MCF 10A (cell line): ENCODE data around the gene FGB. TPM values are rescaled to one million over a fixed set of nuclear protein-coding genes. Genes with fewer than 3 reads are reported as not detected.
"Not testable (repeated sequence)": the region's sequence is repeated elsewhere in the genome, so short reads cannot be mapped to it uniquely, and the experiment has no call there.

Source experiments
- BruUV-seq: library from RNA; stranded (reverse); fragments of 400-500 nt; replicated peaks from 2 replicates; lab custom pipeline; 2021; lab: Mats Ljungman, UMichigan
- CTCF ChIA-PET: fragments of 300-600 bp; sonication (Branson Sonifier 250); formaldehyde crosslinking; extraction: SDS; loops from one replicate; lab custom pipeline; 2021; ENCODE audit warnings: antibody characterized with exemption, inconsistent platforms; lab: Yijun Ruan, JAX
- POLR2A ChIA-PET: fragments of 300-600, 350-650 bp; sonication (Branson Sonifier 250); formaldehyde crosslinking; extraction: SDS; loops from one replicate; lab custom pipeline; 2020; ENCODE audit warnings: antibody characterized with exemption, inconsistent platforms; lab: Yijun Ruan, JAX
- DNase-seq: peaks from one replicate; pipeline ENCODE4 v3.0.0-alpha.2; 2018; ENCODE audit not compliant: unreplicated experiment
- H3K27ac Mint-ChIP-seq: one replicate; pipeline ENCODE4 v1.8.0; 2022; ENCODE audit warnings: mild to moderate bottlenecking, low read depth, mixed read lengths; ENCODE audit not compliant: unreplicated experiment
- H3K27me3 Mint-ChIP-seq: one replicate; pipeline ENCODE4 v1.8.0; 2022; ENCODE audit warnings: mixed read lengths; ENCODE audit not compliant: insufficient read depth, unreplicated experiment
- H3K36me3 Mint-ChIP-seq: one replicate; pipeline ENCODE4 v1.8.0; 2022; ENCODE audit warnings: mild to moderate bottlenecking, moderate library complexity, mixed read lengths; ENCODE audit not compliant: insufficient read depth, unreplicated experiment
- H3K4me1 Mint-ChIP-seq: one replicate; pipeline ENCODE4 v1.8.0; 2022; ENCODE audit warnings: mixed read lengths; ENCODE audit not compliant: insufficient read depth, unreplicated experiment
- H3K4me3 Mint-ChIP-seq: one replicate; pipeline ENCODE4 v1.8.0; 2022; ENCODE audit warnings: mild to moderate bottlenecking, moderate library complexity, mixed read lengths; ENCODE audit not compliant: unreplicated experiment
- H3K9me3 Mint-ChIP-seq: one replicate; pipeline ENCODE4 v1.8.0; 2022; ENCODE audit warnings: mixed read lengths; ENCODE audit not compliant: unreplicated experiment
- CTCF ChIP-seq: fragments of 200-600 bp; IDR thresholded peaks from one replicate; pipeline ENCODE4 v1.8.0; 2022; ENCODE audit warnings: antibody characterized with exemption, mild to moderate bottlenecking; ENCODE audit not compliant: unreplicated experiment
- intact Hi-C: fragments of 100-400 bp; cut with micrococcal nuclease; formaldehyde crosslinking; loops from 2 replicates; pipeline ENCODE4 v1.14.1; 2022
- total RNA-seq: library from RNA; stranded (reverse); gene quantifications from 2 replicates; pipeline ENCODE4 v1.2.3, GENCODE V29; 2022

FGB gene
- total RNA-seq, 1 experiment from 2014 or later = not detected

GRCh38 chr4:154591890-154592289 is 29.1 kb downstream of the FGB start:
- DNase-seq = no peak
- Mint-ChIP-seq H3K27me3 (no peaks in the 10 kb centered on the region), H3K9me3 (no peaks in the 10 kb centered on the region), H3K4me1 (peaks cover 10% of the 10 kb centered on the region), H3K4me3 (no peak overlapping the region), H3K27ac (no peak overlapping the region), H3K36me3 (no peaks in the 10 kb centered on the region)
- no peak for TF ChIP-seq CTCF
- intact Hi-C loops = no loop called here
- BruUV-seq = no TSS peak
- ChIA-PET POLR2A (interaction anchor here (1.0 kb wide), 1 partner anchor 21 kb away, joined by 3 read pairs; the partner anchor contains the start of gene FGG), CTCF (interaction anchor here (0.5 to 7.3 kb wide), 7 partner anchors 27 to 386 kb away, joined by 3 to 53 read pairs (median 5); no protein-coding TSS in a partner anchor)

- no TSS peak for BruUV-seq
- Mint-ChIP-seq H3K36me3 (no peaks in the 10 kb centered on the region), H3K27ac (no peak overlapping the region), H3K9me3 (no peaks in the 10 kb centered on the region), H3K4me3 (no peak overlapping the region), H3K4me1 (peaks cover 5% of the 10 kb centered on the region), H3K27me3 (no peaks in the 10 kb centered on the region)
- ChIA-PET POLR2A (no interaction called here), CTCF (interaction anchor here (0.6 to 7.3 kb wide), 10 partner anchors 16 to 214 kb away, joined by 3 to 53 read pairs (median 6); partner anchors contain the start of gene PLRG1)
- intact Hi-C loops = no loop called here
- DNase-seq = no peak
- TF ChIP-seq CTCF = no peak
Measured at GRCh38 chr4:154593868-154594267, 31.1 kb downstream of the FGB start.

- CTCF ChIA-PET = interaction anchor here (0.8 to 7.3 kb wide), 8 partner anchors 15 to 213 kb away, joined by 3 to 53 read pairs (median 6); partner anchors contain the start of gene PLRG1
- H3K4me1 Mint-ChIP-seq, POLR2A ChIA-PET, H3K36me3 Mint-ChIP-seq, intact Hi-C loops, BruUV-seq, H3K9me3 Mint-ChIP-seq, DNase-seq, H3K27me3 Mint-ChIP-seq, H3K4me3 Mint-ChIP-seq, H3K27ac Mint-ChIP-seq: not testable (repeated sequence)
Measured at GRCh38 chr4:154594343-154594742, 31.5 kb downstream of the FGB start.

- intact Hi-C loops = no loop called here
- Mint-ChIP-seq H3K9me3 (no peaks in the 10 kb centered on the region), H3K27ac (no peak overlapping the region), H3K4me3 (no peak overlapping the region), H3K27me3 (no peaks in the 10 kb centered on the region), H3K4me1 (peaks cover 5% of the 10 kb centered on the region), H3K36me3 (no peaks in the 10 kb centered on the region)
- ChIA-PET CTCF (interaction anchor here (1.0 to 7.3 kb wide), 4 partner anchors 8 to 36 kb away, joined by 3 to 53 read pairs (median 10); no protein-coding TSS in a partner anchor), POLR2A (interaction anchor here (0.8 to 1.6 kb wide), 2 partner anchors 23 to 45 kb away, joined by 3 to 4 read pairs; partner anchors contain the start of gene PLRG1)
- DNase-seq = peak; percentile 35
- no TSS peak for BruUV-seq
- no peak for TF ChIP-seq CTCF
Measured at GRCh38 chr4:154595807-154596206, 33.0 kb downstream of the FGB start.

- POLR2A ChIA-PET = interaction anchor here (0.6 kb wide), 1 partner anchor 24 kb away, joined by 3 read pairs; no protein-coding TSS in a partner anchor
- H3K4me3 Mint-ChIP-seq, H3K27ac Mint-ChIP-seq, H3K9me3 Mint-ChIP-seq, H3K27me3 Mint-ChIP-seq, intact Hi-C loops, BruUV-seq, H3K36me3 Mint-ChIP-seq, H3K4me1 Mint-ChIP-seq, DNase-seq: not testable (repeated sequence)
- CTCF ChIA-PET = interaction anchor here (0.6 to 1.8 kb wide), 2 partner anchors 22 to 41 kb away, joined by 4 to 5 read pairs; no protein-coding TSS in a partner anchor
Measured at GRCh38 chr4:154597281-154597680, 34.5 kb downstream of the FGB start.
